Mesenchymal stem cell (in vitro differentiated cells and primary cell): ENCODE results near the gene MYL5.

Experiments
- DNase-seq: peaks from one replicate; pipeline ENCODE4 v3.0.0-alpha.2; 2013
- H2AFZ ChIP-seq: one replicate; pipeline ENCODE4 v1.6.1; 2013; ENCODE audit warnings: low read depth, mild to moderate bottlenecking, control low read depth, inconsistent platforms, low read length, moderate library complexity
- H2AK5ac ChIP-seq: 2 replicates; pipeline ENCODE4 v1.6.1; 2013; ENCODE audit warnings: low read length, moderate library complexity, mild to moderate bottlenecking, inconsistent platforms; ENCODE audit not compliant: severe bottlenecking
- H2BK120ac ChIP-seq: one replicate; pipeline ENCODE4 v1.6.1; 2013; ENCODE audit warnings: low read depth, mild to moderate bottlenecking, inconsistent platforms, low read length, moderate library complexity
- H2BK12ac ChIP-seq, 2 experiments: one replicate each; pipeline ENCODE4 v1.6.1; 2013; ENCODE audit warnings: inconsistent platforms in 2 of 2, low read length in 2 of 2, mild to moderate bottlenecking in 2 of 2, moderate library complexity in 2 of 2, control low read depth in 1 of 2
- H2BK15ac ChIP-seq: one replicate; pipeline ENCODE4 v1.6.1; 2013; ENCODE audit warnings: mild to moderate bottlenecking, low read depth, inconsistent platforms; ENCODE audit not compliant: poor library complexity, severe bottlenecking
- H2BK5ac ChIP-seq: 2 replicates; pipeline ENCODE4 v1.6.1; 2013; ENCODE audit warnings: low read depth, mild to moderate bottlenecking, low read length, control low read depth, inconsistent platforms; ENCODE audit not compliant: poor library complexity, severe bottlenecking
- H3K14ac ChIP-seq, 2 experiments: one replicate each; pipeline ENCODE4 v1.6.1; 2013; ENCODE audit warnings: inconsistent platforms in 2 of 2, low read length in 2 of 2, control low read depth in 1 of 2, mild to moderate bottlenecking in 1 of 2, moderate library complexity in 1 of 2
- H3K18ac ChIP-seq, 2 experiments: one replicate each; pipeline ENCODE4 v1.6.1; 2013; ENCODE audit warnings: inconsistent platforms in 2 of 2, low read length in 2 of 2, control low read depth in 1 of 2, low read depth in 1 of 2, mild to moderate bottlenecking in 1 of 2
- H3K23ac ChIP-seq, 2 experiments: one replicate each; pipeline ENCODE4 v1.6.1; 2013; ENCODE audit warnings: inconsistent platforms in 2 of 2, low read length in 2 of 2, mild to moderate bottlenecking in 2 of 2, moderate library complexity in 2 of 2, control low read depth in 1 of 2
- H3K27ac ChIP-seq: 2 replicates; pipeline ENCODE4 v1.5.1; 2013; ENCODE audit warnings: mild to moderate bottlenecking, moderate library complexity, low read length, control low read depth, inconsistent platforms; ENCODE audit not compliant: poor library complexity, severe bottlenecking
- H3K27me3 ChIP-seq, 2 experiments: 2 replicates each; pipeline versions ENCODE4 v1.6.1 to v1.7.0; 2013; ENCODE audit warnings: low read length in 2 of 2, mild to moderate bottlenecking in 2 of 2, moderate library complexity in 2 of 2, control low read depth in 1 of 2, inconsistent platforms in 1 of 2; ENCODE audit not compliant: control insufficient read depth in 1 of 2, insufficient read depth in 1 of 2
- H3K36me3 ChIP-seq, 2 experiments: 2 replicates each; pipeline versions ENCODE4 v1.6.1 to v1.7.0; 2013; ENCODE audit warnings: low read length in 2 of 2, control low read depth in 1 of 2, inconsistent platforms in 1 of 2, low read depth in 1 of 2, mild to moderate bottlenecking in 1 of 2; ENCODE audit not compliant: insufficient read depth in 2 of 2, control insufficient read depth in 1 of 2
- H3K4ac ChIP-seq, 2 experiments: one replicate each; pipeline ENCODE4 v1.6.1; 2013; ENCODE audit warnings: inconsistent platforms in 2 of 2, low read length in 2 of 2, mild to moderate bottlenecking in 2 of 2, moderate library complexity in 2 of 2, control low read depth in 1 of 2, low read depth in 1 of 2
- H3K4me1 ChIP-seq: 2 replicates; pipeline ENCODE4 v1.6.1; 2013; ENCODE audit warnings: low read depth, low read length, control low read depth; ENCODE audit not compliant: control insufficient read depth, insufficient read depth
- H3K4me2 ChIP-seq: 2 replicates; pipeline ENCODE4 v1.6.1; 2013; ENCODE audit warnings: low read length, mild to moderate bottlenecking, inconsistent platforms; ENCODE audit not compliant: poor library complexity, severe bottlenecking
- H3K4me3 ChIP-seq, 2 experiments: 2 replicates each; pipeline versions ENCODE4 v1.5.1 to v1.7.0; 2013; ENCODE audit warnings: low read length in 2 of 2, mild to moderate bottlenecking in 2 of 2, control low read depth in 1 of 2, low read depth in 1 of 2; ENCODE audit not compliant: insufficient read depth in 1 of 2
- H3K79me1 ChIP-seq: replicated peaks from 2 replicates; pipeline ENCODE4 v1.6.1; 2013; ENCODE audit warnings: mild to moderate bottlenecking, control low read depth, low read length, inconsistent platforms; ENCODE audit not compliant: poor library complexity, severe bottlenecking
- H3K9ac ChIP-seq: 2 replicates; pipeline ENCODE4 v1.7.0; 2013; ENCODE audit warnings: mild to moderate bottlenecking, low read length, moderate library complexity
- H3K9me3 ChIP-seq: 2 replicates; pipeline ENCODE4 v1.7.0; 2013; ENCODE audit warnings: mild to moderate bottlenecking, low read length; ENCODE audit not compliant: control insufficient read depth
- H4K8ac ChIP-seq: one replicate; pipeline ENCODE4 v1.6.1; 2013; ENCODE audit warnings: inconsistent platforms, mild to moderate bottlenecking, low read length, moderate library complexity
- H4K91ac ChIP-seq: one replicate; pipeline ENCODE4 v1.6.1; 2013; ENCODE audit warnings: mild to moderate bottlenecking, low read length, inconsistent platforms
- WGBS: methylation state at CpG from one replicate; pipeline ENCODE4 v1.1.7; 2013; ENCODE audit warnings: mixed read lengths; 5-methylcytosine and 5-hydroxymethylcytosine counted together

MYL5 gene

GRCh38 chr4:727576-727975 lies 53.2 kb downstream of the MYL5 start:
- Histone ChIP-seq H2BK5ac (no peak overlapping the region), H2AK5ac (no peak overlapping the region), H3K36me3 (peaks cover 21 to 64% of the 10 kb centered on the region in 2 experiments), H2BK120ac (no peak overlapping the region), H2BK15ac (no peak overlapping the region), H2BK12ac (no peak overlapping the region), H2AFZ (no peak overlapping the region), H3K27me3 (no peaks in the 10 kb centered on the region), H3K79me1 (peaks cover 22% of the 10 kb centered on the region), H3K4me2 (no peak overlapping the region), H3K4me1 (peaks cover 13% of the 10 kb centered on the region), H3K23ac (no peak overlapping the region), H3K27ac (peak overlapping the region; percentile 21), H4K91ac (no peak overlapping the region), H3K9me3 (no peaks in the 10 kb centered on the region), H3K9ac (no peak overlapping the region), H4K8ac (no peak overlapping the region), H3K4me3 (no peak overlapping the region), H3K18ac (no peak overlapping the region), H3K4ac (no peak overlapping the region), H3K14ac (no peak overlapping the region)
- DNase-seq, result no peak
- WGBS, result 86% methylated on average over 6 of the region's 6 CpGs

GRCh38 chr4:729336-730315 lies 55.3 kb downstream of the MYL5 start:
- Histone ChIP-seq H3K4me2 (no peak overlapping the region), H3K9me3 (no peaks in the 10 kb centered on the region), H4K8ac (peak overlapping the region; percentile 42), H3K4me3 (no peak overlapping the region), H3K23ac (no peak overlapping the region), H3K9ac (no peak overlapping the region), H2BK5ac (no peak overlapping the region), H2BK15ac (no peak overlapping the region), H2AFZ (no peak overlapping the region), H3K27me3 (no peaks in the 10 kb centered on the region), H3K79me1 (peaks cover 28% of the 10 kb centered on the region), H3K4ac (no peak overlapping the region), H2BK12ac (no peak overlapping the region), H3K14ac (no peak overlapping the region), H3K18ac (no peak overlapping the region), H3K4me1 (peaks cover 11% of the 10 kb centered on the region), H3K36me3 (peaks cover 36 to 63% of the 10 kb centered on the region in 2 experiments), H2AK5ac (no peak overlapping the region), H2BK120ac (no peak overlapping the region), H4K91ac (peak overlapping the region; percentile 58), H3K27ac (no peak overlapping the region)
- DNase-seq, result no peak
- 95% methylated on average over 18 of the region's 20 CpGs for WGBS

GRCh38 chr4:730511-730910 lies 56.2 kb downstream of the MYL5 start:
- Histone ChIP-seq H3K4me2 (no peak overlapping the region), H3K18ac (no peak overlapping the region), H3K27ac (no peak overlapping the region), H2BK12ac (no peak overlapping the region), H3K9me3 (no peaks in the 10 kb centered on the region), H2AFZ (no peak overlapping the region), H3K79me1 (peaks cover 34% of the 10 kb centered on the region), H3K14ac (no peak overlapping the region), H3K4ac (no peak overlapping the region), H3K23ac (no peak overlapping the region), H3K27me3 (no peaks in the 10 kb centered on the region), H2BK120ac (no peak overlapping the region), H2BK5ac (no peak overlapping the region), H3K9ac (no peak overlapping the region), H2BK15ac (no peak overlapping the region), H2AK5ac (no peak overlapping the region), H3K36me3 (peaks cover 45 to 64% of the 10 kb centered on the region in 2 experiments), H3K4me3 (no peak overlapping the region), H4K8ac (no peak overlapping the region), H4K91ac (no peak overlapping the region), H3K4me1 (peaks cover 7% of the 10 kb centered on the region)
- 97% methylated on average over 27 of the region's 27 CpGs for WGBS
- DNase-seq, result no peak
